Esophagus mucosa (tissue), 1 donor: ENCODE data around the gene UMOD. TPM values are rescaled to one million over a fixed set of nuclear protein-coding genes. Genes with fewer than 3 reads are reported as not detected.

Source experiments
- ATAC-seq: fragments of 200-7000 bp; cut with Tn5 transposase; one replicate; pipeline ENCODE4 v1.9.1; 2020
- total RNA-seq: library from RNA; stranded (reverse); gene quantifications from one replicate; pipeline ENCODE4 v1.2.4, GENCODE V29; 2023
- donor health status: DM: yes; HTN: yes; CAD: no.

UMOD gene
- total RNA-seq, result not detected

- no peak for ATAC-seq
Measured at GRCh38 chr16:20352615-20353014, at the start of gene UMOD. Gene UMOD (minus strand): TSS chr16:20352715. CDS start chr16:20350737, 1,978 bp downstream.

DNA sequence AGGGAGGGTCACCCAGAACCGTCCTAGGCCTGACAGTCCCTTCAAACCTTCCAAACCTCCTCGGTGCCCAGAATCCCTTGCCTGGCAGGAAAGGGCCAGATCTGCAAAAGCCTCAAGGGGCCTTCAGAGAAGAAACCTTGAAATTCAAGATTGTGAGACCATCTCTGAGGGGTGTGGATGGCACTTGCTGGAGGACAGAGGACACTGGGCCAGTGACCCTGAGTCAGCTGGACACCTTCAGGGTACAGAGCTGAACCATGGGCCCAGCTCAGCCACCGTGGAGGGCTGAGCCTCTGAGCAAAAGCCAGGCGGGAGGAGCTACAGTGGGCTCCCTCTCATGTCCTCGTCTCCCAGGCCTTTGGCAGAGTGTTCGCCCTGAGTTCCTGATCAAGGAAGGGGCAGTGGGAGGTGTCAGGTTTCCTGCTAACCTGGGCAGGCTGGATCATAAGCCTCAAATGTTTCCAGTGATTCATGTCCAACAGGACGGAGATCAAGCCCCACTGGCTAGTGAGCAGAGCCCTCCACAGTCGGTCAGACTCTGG is 49.0 kb upstream of the UMOD start:
- no peak for ATAC-seq

GRCh38 chr16:20401066-20401465 is 48.6 kb upstream of the UMOD start:
- no peak for ATAC-seq

GRCh38 chr16:20399185-20399584 is 46.7 kb upstream of the UMOD start:
- ATAC-seq, result no peak

DNA sequence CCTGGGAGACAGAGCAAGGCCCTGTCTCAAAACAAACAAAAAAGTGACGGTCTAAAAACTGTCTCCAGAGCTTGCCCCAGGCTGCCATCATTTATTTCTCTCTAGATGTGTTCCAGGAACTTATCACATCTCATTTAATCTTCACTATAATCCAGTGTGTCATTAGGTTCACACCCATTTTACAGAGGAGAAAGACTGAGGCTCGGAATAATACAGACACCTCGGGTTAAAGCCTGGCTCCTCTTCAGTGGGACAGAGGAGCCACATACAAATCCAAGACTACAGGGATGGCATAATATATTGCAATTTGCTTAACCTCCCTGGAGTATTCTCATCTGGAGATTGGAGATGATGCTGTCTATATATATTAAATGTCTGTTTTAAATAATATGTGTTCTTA is 46.1 kb upstream of the UMOD start:
- ATAC-seq, result no peak

DNA sequence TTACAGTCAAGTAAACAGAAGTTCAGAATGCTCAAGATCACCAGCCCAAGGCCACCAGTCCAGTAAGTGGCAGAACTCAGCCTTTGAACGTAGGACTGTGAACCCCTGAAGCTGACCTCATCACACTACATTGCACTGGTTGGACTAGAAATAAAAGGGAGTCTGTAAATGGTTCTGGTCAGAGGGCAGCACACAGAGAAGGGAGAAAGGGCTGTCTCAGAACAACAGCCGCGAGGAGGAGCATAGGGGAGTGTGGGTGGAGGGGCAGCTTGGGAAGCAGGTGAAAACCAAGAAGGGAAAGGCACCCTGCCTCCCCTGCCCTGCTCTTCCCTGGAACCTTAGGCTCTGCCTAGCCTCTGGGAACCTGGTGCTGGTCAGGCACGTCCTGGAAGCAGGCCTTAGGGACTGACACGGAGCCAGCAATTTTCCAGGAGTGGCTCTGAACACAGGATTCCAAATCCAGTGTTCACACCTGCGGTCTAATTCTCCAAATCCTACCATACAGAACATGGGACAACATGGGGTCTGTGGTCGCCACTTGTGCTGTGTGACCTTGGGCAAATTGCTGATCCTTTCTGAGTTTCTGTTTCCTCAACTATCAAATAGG is 45.1 kb upstream of the UMOD start:
- ATAC-seq, result no peak

- ATAC-seq, result no peak
Measured at GRCh38 chr16:20396846-20397467, 44.4 kb upstream of the UMOD start.

DNA sequence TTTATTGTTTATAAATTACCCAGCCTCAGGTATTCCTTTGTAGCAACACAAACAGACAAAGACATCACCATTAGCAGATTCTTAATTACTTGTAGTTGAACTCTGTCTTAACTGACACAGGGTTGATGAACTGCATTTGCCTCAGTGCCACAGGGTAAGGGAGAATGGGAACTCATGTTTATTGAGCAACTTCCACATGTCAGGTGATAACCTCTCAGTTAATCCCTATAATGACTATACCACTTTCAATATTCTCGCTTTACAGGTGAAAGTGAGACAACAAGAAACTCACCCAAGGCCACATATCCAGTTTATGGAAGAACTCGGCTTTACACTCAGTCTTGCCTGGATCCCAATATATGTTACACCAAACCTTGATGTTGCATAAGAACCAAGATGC is 43.4 kb upstream of the UMOD start:
- ATAC-seq, result no peak

DNA sequence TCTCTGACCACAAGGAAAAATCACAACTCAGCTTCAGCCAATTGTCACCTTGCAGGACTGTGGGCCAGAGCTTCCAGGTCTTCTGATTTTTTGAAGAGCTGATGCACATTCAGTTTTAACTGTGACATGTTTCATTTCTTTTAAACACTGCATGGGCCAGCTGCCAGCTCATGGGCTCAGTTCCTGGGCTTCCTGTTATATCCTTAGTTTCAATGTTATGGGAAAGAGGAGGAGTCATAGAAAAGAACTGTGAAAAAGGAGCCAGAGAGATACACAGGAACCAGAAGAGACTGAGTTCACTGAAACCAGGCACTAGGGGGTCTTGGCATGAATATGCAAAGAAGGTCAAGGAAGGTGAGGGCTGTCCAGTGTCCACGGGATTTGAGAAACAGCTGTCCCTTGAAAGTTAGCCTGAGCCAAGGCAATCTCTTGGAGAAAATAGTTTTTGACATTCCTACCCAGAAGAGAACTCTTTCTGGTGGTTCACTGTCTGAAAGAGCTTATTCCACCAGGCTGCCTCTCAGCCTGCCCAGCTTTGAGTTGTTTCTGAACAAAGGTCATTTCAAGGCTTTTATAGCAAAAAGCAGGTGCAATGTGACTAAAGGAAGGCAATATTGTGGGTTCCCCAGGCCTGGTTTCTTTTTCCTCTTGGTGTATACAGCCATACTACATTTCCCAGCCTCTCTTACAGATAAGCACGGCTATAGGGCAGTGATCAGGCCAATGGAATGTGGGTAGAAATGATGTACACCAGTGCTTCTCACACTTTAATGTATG is 41.5 kb upstream of the UMOD start:
- ATAC-seq, result no peak

DNA sequence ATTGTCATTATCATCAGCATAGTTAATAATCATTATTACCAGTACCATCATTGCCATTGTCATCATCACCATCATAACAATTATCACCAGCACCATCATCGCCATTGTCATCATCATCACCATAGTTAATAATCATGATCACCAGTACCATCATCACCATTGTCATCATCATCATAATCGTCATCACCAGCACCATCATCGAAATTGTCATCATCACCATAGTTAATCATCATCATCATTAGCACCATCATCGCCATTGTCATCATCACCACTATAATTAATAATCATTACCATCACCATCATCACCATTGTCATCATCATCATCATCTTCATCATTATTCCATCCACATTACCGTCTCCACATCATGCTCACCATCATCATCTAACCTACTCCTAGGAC is 38.5 kb upstream of the UMOD start:
- ATAC-seq, result no peak

DNA sequence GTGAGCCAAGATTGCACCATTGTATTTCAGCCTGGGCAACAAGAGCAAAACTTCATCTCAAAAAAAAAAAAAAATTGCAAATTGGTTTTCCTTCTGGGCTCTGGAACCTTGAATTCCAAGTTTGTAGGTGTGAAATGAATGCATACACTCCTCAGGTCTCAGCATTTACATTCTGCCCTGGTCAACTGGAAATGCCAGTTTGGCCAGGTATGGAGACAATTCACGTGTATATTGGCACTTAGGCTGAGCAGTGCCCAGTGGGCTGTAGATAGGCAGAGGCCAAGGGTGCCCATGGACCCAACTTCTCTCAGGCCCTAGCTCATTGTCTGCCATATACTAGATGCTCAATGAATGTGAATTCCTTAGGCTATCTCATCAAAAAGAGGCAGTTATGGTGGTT is 36.3 kb upstream of the UMOD start:
- ATAC-seq, result no peak

GRCh38 chr16:20387978-20388377 is 35.5 kb upstream of the UMOD start:
- no peak for ATAC-seq

DNA sequence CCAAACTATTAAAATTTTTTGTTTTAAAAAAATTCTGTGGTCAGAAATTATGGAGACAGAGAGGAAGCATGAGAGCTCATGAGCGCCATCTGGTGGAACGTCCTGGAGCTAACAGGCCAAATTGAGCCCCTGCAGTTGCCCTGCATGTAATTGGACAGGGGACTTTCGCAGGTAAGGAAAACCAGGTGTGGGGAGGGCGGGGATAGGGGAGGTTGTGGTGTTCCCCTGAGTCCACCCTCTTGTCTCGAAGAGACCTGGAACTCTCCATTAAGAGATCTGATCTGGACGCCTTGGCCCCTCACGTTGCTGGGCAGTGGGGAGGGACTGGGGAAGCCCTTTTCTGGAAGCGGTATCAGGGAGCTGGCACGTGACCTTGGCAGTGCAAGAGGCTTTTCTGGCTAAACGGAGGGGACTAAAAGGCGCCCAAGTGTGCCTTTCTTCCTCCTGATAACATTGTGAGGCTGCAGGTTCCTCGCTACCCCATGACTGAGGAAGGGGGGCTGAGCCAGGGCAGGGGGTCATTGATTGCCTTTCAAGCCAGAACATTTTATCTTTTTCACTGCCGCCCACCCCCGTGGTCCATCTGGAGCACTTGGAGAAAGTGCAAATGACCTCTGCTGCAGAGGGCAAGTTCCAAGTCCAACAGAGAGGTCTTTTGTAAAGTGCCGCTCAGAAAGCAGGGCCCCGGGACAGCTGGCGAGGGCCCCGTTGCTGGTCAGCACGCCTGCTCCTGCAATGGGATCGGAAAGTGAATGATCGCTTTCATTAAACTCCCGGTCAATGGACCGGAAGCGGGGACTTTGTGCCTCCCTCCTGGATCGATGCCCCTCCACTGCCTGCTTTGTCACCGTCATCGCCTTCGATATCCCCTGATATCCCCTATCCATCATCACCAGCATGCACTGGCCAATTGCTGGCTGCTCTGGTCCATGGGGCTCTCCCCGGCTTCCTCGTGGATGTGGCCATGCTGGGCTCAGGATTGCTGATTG is 33.6 kb upstream of the UMOD start:
- peak; percentile 50 for ATAC-seq

DNA sequence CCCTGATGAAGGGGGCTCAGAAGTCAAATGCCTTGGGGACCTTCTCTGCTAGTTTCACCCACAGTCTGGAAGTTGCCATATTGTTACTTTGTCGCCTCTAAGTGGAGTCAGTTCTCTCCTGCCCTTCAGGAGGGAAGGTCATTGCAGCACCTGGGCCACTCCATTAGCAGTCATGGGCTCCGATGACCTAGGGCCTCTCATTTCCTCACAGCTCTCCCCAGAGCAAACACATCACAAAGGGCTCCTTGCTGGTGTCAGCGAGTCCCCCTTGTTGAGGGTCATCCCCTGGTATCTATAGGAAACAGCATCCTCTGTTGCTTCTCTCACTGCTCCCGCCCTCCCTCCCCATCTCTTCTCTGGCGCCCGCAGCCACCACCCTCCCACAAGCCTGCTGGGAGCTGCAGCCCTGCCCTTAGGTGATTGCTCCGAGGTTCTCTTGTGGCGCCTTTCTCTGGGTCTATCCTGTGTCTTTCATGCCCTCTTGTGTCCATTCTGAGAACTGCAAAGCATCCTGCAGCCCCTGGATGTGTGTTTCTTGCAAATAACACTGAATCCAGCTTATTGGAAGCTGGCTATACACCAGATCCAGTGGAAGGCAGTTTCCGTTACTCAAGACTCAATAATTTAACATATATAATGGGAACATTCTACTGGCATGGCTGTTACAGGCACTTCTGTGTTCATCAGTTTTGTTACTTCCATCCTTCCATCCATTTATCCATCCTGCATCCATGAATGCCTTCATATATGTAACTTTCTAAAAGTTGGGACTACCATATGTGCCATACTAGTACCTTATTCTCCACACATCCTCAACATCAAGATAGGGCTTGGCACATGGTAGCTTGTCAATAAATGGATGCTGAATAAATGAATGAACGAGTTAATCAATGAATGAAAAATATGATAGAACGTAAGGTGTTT is 30.9 kb upstream of the UMOD start:
- ATAC-seq, result peak; percentile 73

DNA sequence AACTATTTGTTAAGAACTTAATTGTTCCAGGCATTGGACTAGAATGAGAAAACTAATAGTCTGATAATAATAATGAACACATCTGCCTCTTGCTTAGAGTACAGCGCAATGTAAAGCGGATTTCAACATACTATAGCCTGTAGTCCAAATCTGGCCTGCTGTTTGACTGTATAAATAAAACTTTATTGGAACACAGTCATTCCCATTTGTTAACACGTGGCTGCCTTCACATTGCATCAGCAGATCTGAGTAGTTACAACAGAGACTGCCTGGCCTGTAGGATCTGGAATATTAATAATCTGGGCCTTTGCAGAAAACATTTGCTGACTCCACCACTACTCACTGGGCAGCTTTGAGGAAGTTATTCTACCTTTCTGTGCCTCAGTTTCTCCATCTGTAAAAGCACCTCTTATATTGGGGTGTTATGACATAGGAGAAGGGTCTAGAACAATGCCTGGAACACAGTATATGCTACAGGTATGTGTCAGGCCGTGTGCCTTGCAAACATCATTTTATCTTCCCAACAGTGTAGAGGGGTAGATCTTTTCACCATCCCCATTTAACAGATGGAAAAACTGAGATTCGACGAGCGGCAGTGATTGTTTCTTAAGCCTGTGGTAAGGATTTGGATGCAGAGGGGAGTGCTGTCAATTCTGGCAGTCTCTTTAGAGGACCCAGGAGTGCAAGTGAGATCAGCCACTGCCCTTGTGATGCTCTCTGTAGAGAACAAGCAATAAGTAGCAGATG is 29.9 kb upstream of the UMOD start:
- ATAC-seq, result no peak

- ATAC-seq, result no peak
Measured at GRCh38 chr16:20380782-20381181, 28.3 kb upstream of the UMOD start.

- ATAC-seq, result no peak
Measured at GRCh38 chr16:20377181-20377580, 24.7 kb upstream of the UMOD start.

DNA sequence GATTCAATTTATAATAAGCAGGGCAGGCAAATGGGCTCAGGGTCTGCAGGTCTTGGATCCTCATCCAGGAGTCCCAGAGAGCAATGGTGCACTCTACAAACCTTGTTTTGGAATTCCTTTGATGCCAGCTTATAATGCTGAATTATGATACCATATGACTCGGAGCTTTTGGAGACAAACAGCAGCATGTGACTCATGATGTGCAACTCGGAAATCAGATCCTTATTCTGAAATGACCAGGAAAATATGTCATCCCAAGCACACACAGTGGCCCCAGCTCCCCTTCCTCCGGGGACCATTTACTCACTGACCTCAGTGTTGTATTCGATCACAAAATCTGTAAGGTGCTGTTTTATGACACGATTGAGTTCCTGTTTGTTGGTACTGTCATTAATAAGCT is 20.2 kb upstream of the UMOD start:
- ATAC-seq, result no peak

- no peak for ATAC-seq
Measured at GRCh38 chr16:20369452-20370054, 17.0 kb upstream of the UMOD start.

DNA sequence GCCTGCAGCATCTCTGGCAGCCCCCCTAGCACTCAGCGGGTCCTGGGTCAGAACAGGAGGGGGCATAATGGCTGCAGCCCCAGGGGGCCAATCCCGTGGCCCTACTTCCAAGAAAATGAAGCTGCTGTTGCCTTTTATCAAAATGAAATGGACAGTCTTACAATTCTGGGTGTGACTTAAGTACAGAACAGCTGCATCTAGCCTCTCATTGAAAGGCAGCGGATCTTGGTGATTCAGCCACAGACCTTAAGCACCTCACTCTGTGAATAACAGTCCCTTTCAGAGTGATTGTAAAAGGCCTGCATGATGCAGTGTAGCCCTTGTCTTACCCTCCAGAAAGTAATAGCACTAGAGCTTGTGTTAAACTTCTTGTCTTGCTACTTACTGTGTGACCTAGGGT is 11.5 kb upstream of the UMOD start:
- no peak for ATAC-seq
